Stomach (tissue), 4 donors: ENCODE results near the gene MIPEP.

Experiments used
- EP300 ChIP-seq: sonication (generic); formaldehyde crosslinking; IDR thresholded peaks from one replicate; pipeline ENCODE4 v1.6.1; 2017; ENCODE audit warnings: antibody characterized with exemption
- POLR2A ChIP-seq, 4 donors: fragments of 450-650 bp; IDR thresholded peaks; one replicate each; pipeline ENCODE4 v1.6.1; 2016; ENCODE audit warnings: antibody characterized with exemption in 4 of 4, control low read depth in 2 of 4, mild to moderate bottlenecking in 1 of 4, moderate library complexity in 1 of 4
- POLR2AphosphoS5 ChIP-seq, 3 donors: sonication (generic); formaldehyde crosslinking; IDR thresholded peaks; one replicate each; pipeline ENCODE4 v1.6.1; 2016; ENCODE audit warnings: antibody characterized with exemption in 3 of 3
- TF ChIP-seq, protein P1 (sequence below), 7 experiments: fragments of 450-650 bp in 4 of 7; fragments of 200-600 bp in 3 of 7; sonication (generic) in 3 of 7; IDR thresholded peaks; one replicate each; pipeline ENCODE4 v1.5.1; 2016 to 2019; ENCODE audit warnings: antibody characterized with exemption in 7 of 7, control low read depth in 2 of 7, mild to moderate bottlenecking in 1 of 7

- TF ChIP-seq, protein P1, sequence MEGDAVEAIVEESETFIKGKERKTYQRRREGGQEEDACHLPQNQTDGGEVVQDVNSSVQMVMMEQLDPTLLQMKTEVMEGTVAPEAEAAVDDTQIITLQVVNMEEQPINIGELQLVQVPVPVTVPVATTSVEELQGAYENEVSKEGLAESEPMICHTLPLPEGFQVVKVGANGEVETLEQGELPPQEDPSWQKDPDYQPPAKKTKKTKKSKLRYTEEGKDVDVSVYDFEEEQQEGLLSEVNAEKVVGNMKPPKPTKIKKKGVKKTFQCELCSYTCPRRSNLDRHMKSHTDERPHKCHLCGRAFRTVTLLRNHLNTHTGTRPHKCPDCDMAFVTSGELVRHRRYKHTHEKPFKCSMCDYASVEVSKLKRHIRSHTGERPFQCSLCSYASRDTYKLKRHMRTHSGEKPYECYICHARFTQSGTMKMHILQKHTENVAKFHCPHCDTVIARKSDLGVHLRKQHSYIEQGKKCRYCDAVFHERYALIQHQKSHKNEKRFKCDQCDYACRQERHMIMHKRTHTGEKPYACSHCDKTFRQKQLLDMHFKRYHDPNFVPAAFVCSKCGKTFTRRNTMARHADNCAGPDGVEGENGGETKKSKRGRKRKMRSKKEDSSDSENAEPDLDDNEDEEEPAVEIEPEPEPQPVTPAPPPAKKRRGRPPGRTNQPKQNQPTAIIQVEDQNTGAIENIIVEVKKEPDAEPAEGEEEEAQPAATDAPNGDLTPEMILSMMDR (IDR thresholded peaks at IDR 0.05), result no peak
- TF ChIP-seq POLR2AphosphoS5 (IDR thresholded peaks at IDR 0.05), result no peak
- TF ChIP-seq EP300, result no peak
- no peak for TF ChIP-seq POLR2A (IDR thresholded peaks at IDR 0.05)
Observed at GRCh38 chr13:23754997-23755396, 134.2 kb downstream of the MIPEP start.
